ENCODE data around the gene PALLD.

PALLD gene

GRCh38 chr4:168811786-168812651 is 315.2 kb downstream of the PALLD start:
- Histone ChIP-seq H2AFZ (ENCODE audit: low read length) (no peak overlapping the region), H3K27ac (ENCODE audit: low read length) (no peak overlapping the region), H3K79me2 (ENCODE audit: low read length) (no peaks in the 10 kb centered on the region), H3K4me3 (ENCODE audit: low read length) (no peak overlapping the region), H3K9me2 (replicated peaks; ENCODE audit: insufficient read depth, low read length) (no peaks in the 10 kb centered on the region), H3K4me2 (ENCODE audit: low read depth, low read length) (no peak overlapping the region), H3K9ac (ENCODE audit: low read length) (no peak overlapping the region), H4K20me1 (ENCODE audit: insufficient read depth, low read length) (no peaks in the 10 kb centered on the region), H3F3A (ENCODE audit: insufficient read depth, low read length) (no peaks in the 10 kb centered on the region), H3K36me3 (replicated peaks; ENCODE audit: insufficient read depth, low read length) (no peaks in the 10 kb centered on the region), H3K27me3 (replicated peaks; ENCODE audit: insufficient read depth, low read length) (no peaks in the 10 kb centered on the region), H3K9me3 (replicated peaks; ENCODE audit: insufficient read depth, low read length) (no peaks in the 10 kb centered on the region), H3K4me1 (ENCODE audit: low read length) (no peaks in the 10 kb centered on the region)
- TF ChIP-seq CTCF (IDR thresholded peaks at IDR 0.05; ENCODE audit: low read length) (no peak), EZH2phosphoT487 (IDR thresholded peaks at IDR 0.05; ENCODE audit: low read length) (no peak), EZH2 (optimal IDR thresholded peaks at IDR 0.05; ENCODE audit: low read depth, low read length) (no peak)
- DNase-seq, result no peak

- Histone ChIP-seq H4K20me1 (ENCODE audit: insufficient read depth, low read length) (no peaks in the 10 kb centered on the region), H3K27me3 (replicated peaks; ENCODE audit: insufficient read depth, low read length) (no peaks in the 10 kb centered on the region), H3K36me3 (replicated peaks; ENCODE audit: insufficient read depth, low read length) (no peaks in the 10 kb centered on the region), H3K4me2 (ENCODE audit: low read depth, low read length) (no peak overlapping the region), H3K79me2 (ENCODE audit: low read length) (no peaks in the 10 kb centered on the region), H3K9me3 (replicated peaks; ENCODE audit: insufficient read depth, low read length) (no peaks in the 10 kb centered on the region), H3K4me1 (ENCODE audit: low read length) (no peaks in the 10 kb centered on the region), H3K9ac (ENCODE audit: low read length) (no peak overlapping the region), H3K9me2 (replicated peaks; ENCODE audit: insufficient read depth, low read length) (no peaks in the 10 kb centered on the region), H3F3A (ENCODE audit: insufficient read depth, low read length) (no peaks in the 10 kb centered on the region), H2AFZ (ENCODE audit: low read length) (no peak overlapping the region), H3K27ac (ENCODE audit: low read length) (no peak overlapping the region), H3K4me3 (ENCODE audit: low read length) (no peak overlapping the region)
- TF ChIP-seq EZH2 (optimal IDR thresholded peaks at IDR 0.05; ENCODE audit: low read depth, low read length) (no peak), EZH2phosphoT487 (IDR thresholded peaks at IDR 0.05; ENCODE audit: low read length) (no peak), CTCF (IDR thresholded peaks at IDR 0.05; ENCODE audit: low read length) (no peak)
- DNase-seq, result no peak
Measured at GRCh38 chr4:168812806-168813205, 316.0 kb downstream of the PALLD start.

- H3K9me3 ChIP-seq (replicated peaks; ENCODE audit: insufficient read depth, low read length), result no peaks in the 10 kb centered on the region
- H3K4me2 ChIP-seq (ENCODE audit: low read depth, low read length), result no peak overlapping the region
- no peak for DNase-seq
- H3K9ac ChIP-seq (ENCODE audit: low read length), result no peak overlapping the region
- no peak overlapping the region for H3K4me3 ChIP-seq (ENCODE audit: low read length)
- no peaks in the 10 kb centered on the region for H3F3A ChIP-seq (ENCODE audit: insufficient read depth, low read length)
- H4K20me1 ChIP-seq (ENCODE audit: insufficient read depth, low read length), result no peaks in the 10 kb centered on the region
- no peak overlapping the region for H2AFZ ChIP-seq (ENCODE audit: low read length)
- no peak overlapping the region for H3K27ac ChIP-seq (ENCODE audit: low read length)
- no peaks in the 10 kb centered on the region for H3K79me2 ChIP-seq (ENCODE audit: low read length)
- no peaks in the 10 kb centered on the region for H3K9me2 ChIP-seq (replicated peaks; ENCODE audit: insufficient read depth, low read length)
- TF ChIP-seq CTCF (IDR thresholded peaks at IDR 0.05; ENCODE audit: low read length), result no peak
- no peak for TF ChIP-seq EZH2 (optimal IDR thresholded peaks at IDR 0.05; ENCODE audit: low read depth, low read length)
- no peak for TF ChIP-seq EZH2phosphoT487 (IDR thresholded peaks at IDR 0.05; ENCODE audit: low read length)
- H3K4me1 ChIP-seq (ENCODE audit: low read length), result no peaks in the 10 kb centered on the region
- H3K27me3 ChIP-seq (replicated peaks; ENCODE audit: insufficient read depth, low read length), result no peaks in the 10 kb centered on the region
- no peaks in the 10 kb centered on the region for H3K36me3 ChIP-seq (replicated peaks; ENCODE audit: insufficient read depth, low read length)
Measured at GRCh38 chr4:168813890-168814289, 317.0 kb downstream of the PALLD start.
